Lower leg skin (tissue), 3 donors: ENCODE measurements around the gene DOCK3.

Experiments used
- POLR2A ChIP-seq, 2 donors: fragments of 450-650 bp; IDR thresholded peaks; one replicate each; pipeline ENCODE4 v1.6.1; 2016 to 2017; ENCODE audit warnings: antibody characterized with exemption in 2 of 2, mild to moderate bottlenecking in 1 of 2, moderate library complexity in 1 of 2
- TF ChIP-seq, protein P1 (sequence below), 3 donors: fragments of 450-650 bp; IDR thresholded peaks; one replicate each; pipeline ENCODE4 v1.5.1; 2016; ENCODE audit warnings: antibody characterized with exemption in 3 of 3, mild to moderate bottlenecking in 3 of 3, moderate library complexity in 2 of 3

DNA sequence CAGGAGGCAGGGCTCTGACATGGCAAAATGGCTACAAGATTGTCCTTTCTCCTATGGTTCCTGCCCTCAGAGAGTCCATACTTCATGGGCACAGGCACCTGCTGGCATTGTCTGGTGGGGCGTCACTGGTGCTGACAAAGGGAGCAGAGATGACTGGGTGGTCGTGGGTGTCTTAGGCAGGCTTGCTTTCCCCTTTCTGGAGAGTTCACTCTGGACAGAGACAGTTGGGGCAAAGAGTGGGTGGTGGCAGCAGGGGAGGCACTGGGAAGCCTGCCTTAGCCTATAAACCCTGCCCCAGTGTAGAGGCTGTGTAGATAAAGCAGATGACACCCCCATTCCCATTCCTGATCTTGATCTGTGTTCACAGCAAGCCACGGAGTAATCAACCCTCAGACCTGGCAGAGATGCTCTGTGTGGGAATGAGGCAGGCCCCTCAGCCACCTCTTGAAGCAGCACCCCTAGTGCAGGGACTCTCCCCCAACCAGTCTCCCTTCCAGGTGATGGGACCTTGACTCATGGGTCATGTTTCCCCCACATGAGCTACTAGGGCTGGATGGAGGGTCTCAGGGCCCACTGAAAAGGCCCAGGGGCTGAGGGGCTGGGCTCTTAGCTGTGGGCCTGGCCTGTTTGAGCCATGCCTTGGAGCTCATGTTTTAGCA is 20.7 kb upstream of the DOCK3 start:
- TF ChIP-seq, protein P1, sequence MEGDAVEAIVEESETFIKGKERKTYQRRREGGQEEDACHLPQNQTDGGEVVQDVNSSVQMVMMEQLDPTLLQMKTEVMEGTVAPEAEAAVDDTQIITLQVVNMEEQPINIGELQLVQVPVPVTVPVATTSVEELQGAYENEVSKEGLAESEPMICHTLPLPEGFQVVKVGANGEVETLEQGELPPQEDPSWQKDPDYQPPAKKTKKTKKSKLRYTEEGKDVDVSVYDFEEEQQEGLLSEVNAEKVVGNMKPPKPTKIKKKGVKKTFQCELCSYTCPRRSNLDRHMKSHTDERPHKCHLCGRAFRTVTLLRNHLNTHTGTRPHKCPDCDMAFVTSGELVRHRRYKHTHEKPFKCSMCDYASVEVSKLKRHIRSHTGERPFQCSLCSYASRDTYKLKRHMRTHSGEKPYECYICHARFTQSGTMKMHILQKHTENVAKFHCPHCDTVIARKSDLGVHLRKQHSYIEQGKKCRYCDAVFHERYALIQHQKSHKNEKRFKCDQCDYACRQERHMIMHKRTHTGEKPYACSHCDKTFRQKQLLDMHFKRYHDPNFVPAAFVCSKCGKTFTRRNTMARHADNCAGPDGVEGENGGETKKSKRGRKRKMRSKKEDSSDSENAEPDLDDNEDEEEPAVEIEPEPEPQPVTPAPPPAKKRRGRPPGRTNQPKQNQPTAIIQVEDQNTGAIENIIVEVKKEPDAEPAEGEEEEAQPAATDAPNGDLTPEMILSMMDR (IDR thresholded peaks at IDR 0.05), result no peak
- no peak for TF ChIP-seq POLR2A (IDR thresholded peaks at IDR 0.05)
